Fibroblast of villous mesenchyme (primary cell): ENCODE data around the gene RHOBTB1. TPM values are rescaled to one million over a fixed set of nuclear protein-coding genes. Genes with fewer than 3 reads are reported as not detected.

ENCODE experiments used
- DNase-seq: peaks from one replicate; pipeline ENCODE4 v3.0.0-alpha.2; 2010; ENCODE audit warnings: low read depth
- H3K4me3 ChIP-seq: 2 replicates; pipeline ENCODE4 v1.5.1; 2011; ENCODE audit warnings: low read depth, mild to moderate bottlenecking, low read length
- small RNA-seq: library from RNA; depleted of rRNA; stranded (forward); fragments of <200 nt; gene quantifications from one replicate; pipeline ENCODE3, GENCODE V24; 2012
- total RNA-seq: library from RNA; depleted of rRNA; stranded (reverse); fragments of >200 nt; gene quantifications from 2 replicates; pipeline ENCODE4 v1.2.3, GENCODE V29; 2012
- TF ChIP-seq, protein P1 (sequence below): IDR thresholded peaks from 2 replicates; pipeline ENCODE4 v1.5.1; 2012; ENCODE audit warnings: low read depth, mild to moderate bottlenecking, low read length; ENCODE audit not compliant: insufficient read depth

RHOBTB1 gene
- total RNA-seq, 1 donor = 26.8 TPM

GRCh38 chr10:60822809-60823208, 121.2 kb downstream of the RHOBTB1 start:
- no peak overlapping the region for H3K4me3 ChIP-seq
- DNase-seq = no peak
- TF ChIP-seq, protein P1, sequence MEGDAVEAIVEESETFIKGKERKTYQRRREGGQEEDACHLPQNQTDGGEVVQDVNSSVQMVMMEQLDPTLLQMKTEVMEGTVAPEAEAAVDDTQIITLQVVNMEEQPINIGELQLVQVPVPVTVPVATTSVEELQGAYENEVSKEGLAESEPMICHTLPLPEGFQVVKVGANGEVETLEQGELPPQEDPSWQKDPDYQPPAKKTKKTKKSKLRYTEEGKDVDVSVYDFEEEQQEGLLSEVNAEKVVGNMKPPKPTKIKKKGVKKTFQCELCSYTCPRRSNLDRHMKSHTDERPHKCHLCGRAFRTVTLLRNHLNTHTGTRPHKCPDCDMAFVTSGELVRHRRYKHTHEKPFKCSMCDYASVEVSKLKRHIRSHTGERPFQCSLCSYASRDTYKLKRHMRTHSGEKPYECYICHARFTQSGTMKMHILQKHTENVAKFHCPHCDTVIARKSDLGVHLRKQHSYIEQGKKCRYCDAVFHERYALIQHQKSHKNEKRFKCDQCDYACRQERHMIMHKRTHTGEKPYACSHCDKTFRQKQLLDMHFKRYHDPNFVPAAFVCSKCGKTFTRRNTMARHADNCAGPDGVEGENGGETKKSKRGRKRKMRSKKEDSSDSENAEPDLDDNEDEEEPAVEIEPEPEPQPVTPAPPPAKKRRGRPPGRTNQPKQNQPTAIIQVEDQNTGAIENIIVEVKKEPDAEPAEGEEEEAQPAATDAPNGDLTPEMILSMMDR = no peak

DNA sequence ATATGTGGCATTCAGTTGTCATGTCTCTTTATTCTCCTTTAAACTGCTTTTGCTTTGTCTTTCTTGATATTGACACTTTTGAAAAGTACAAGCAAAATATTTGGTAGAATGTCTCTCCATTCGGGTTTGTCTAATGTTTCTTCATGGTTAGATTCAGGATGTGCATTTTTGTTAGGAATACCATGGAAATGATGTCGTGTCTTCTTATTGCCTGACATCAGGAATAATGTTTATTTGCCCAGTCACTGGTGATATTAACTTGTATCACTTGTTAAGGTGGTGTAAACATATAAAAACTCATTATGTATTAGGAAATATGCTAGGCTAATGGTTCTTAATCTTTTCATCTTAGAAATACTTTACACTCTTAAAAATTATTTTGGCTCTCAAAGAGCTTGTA, 122.3 kb downstream of the RHOBTB1 start:
- TF ChIP-seq, protein P1 = no peak
- no peak for DNase-seq

GRCh38 chr10:60820093-60820754, 123.8 kb downstream of the RHOBTB1 start:
- DNase-seq = peak; percentile 75
- TF ChIP-seq, protein P1 = peak; percentile 47

More for the DNA sequence above, 122.3 kb downstream of the RHOBTB1 start:
- no peak overlapping the region for H3K4me3 ChIP-seq

More at GRCh38 chr10:60820093-60820754, 123.8 kb downstream of the RHOBTB1 start:
- H3K4me3 ChIP-seq = no peak overlapping the region

Small RNA genes within 50 kb of the gene (small RNA-seq; reads per million reads assigned to genes)
- 20.1 reads per million, percentile 93 among the genes with 10 or more reads in this experiment for gene RNU2-72P

Other genes starting within 250 kb of the RHOBTB1 start
- gene CDK1, start 165.7 kb downstream of the RHOBTB1 start, total RNA-seq = 20.0 and 49.2 TPM in 2 replicates